ENCODE results near the gene KCNH2. TPM values are rescaled to one million over a fixed set of nuclear protein-coding genes. Genes with fewer than 3 reads are reported as not detected.

Gene KCNH2
- total RNA-seq, 1 experiment from 2014 or later: 16.2 TPM

GRCh38 chr7:150902078-150903033 lies 75.8 kb downstream of the KCNH2 start:
- CTCF ChIA-PET: interaction anchor here (0.6 to 2.6 kb wide), 9 partner anchors 9 to 110 kb away, joined by 3 to 13 read pairs (median 4); no protein-coding TSS in a partner anchor
- ATAC-seq: no peak
- peaks cover 62% of the 10 kb centered on the region for H3K27me3 Mint-ChIP-seq (ENCODE audit: low read depth)

DNA sequence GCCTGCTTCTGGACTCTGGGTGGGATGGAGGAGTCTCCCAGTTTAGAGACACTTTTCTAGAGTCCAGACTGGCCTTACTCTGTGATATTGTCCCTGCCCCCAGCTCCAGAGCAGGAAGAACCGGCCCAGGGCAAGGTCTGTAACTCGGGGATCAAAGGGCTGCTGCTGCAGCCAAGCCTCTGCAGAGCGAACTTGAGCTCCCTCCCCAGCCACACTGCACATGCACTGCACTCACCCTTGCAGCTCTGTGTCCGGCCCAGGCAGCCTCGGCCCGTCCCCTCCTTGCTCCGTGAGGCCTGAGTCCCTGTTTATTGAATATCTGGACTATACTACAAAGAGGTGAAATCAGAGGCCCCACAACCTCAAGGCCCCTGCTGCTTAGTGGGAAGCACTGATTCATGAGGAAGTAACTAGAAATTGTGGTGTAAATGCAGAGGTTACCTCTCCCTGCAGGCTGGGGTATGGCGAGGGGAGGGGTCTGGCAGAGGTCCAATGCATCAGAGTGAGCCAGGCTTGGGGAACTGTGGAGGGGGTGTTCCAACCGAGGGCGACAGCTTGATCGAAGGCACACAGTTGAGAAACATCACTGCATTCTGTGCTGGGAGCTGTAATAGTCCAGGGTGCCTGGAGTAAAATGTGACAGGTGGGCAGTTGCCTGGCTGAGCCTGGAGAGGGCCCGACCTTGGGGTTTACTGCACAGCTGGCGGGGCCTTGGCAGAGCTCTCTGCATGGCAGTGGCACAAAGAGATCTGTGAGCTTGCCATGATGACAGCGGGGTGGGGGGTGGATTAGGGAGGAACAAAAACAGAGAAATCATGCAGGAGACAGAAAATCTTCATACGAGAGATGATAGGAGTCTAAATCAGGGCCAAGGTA lies 76.7 kb downstream of the KCNH2 start:
- no peaks in the 10 kb centered on the region for H3K36me3 Mint-ChIP-seq
- CTCF ChIA-PET: interaction anchor here (0.6 to 2.6 kb wide), 12 partner anchors 10 to 147 kb away, joined by 3 to 13 read pairs (median 4); no protein-coding TSS in a partner anchor
- H3K4me1 Mint-ChIP-seq: peaks cover 37% of the 10 kb centered on the region
- H3K27me3 Mint-ChIP-seq (ENCODE audit: low read depth): peaks cover 61% of the 10 kb centered on the region
- no peak overlapping the region for H3K27ac Mint-ChIP-seq
- POLR2A ChIA-PET: no interaction called here
- no peaks in the 10 kb centered on the region for H3K9me3 Mint-ChIP-seq
- peak; percentile 51 for ATAC-seq
- no peak for TF ChIP-seq AFF4 (CRISPR knock-in tag; IDR thresholded peaks at IDR 0.05; ENCODE audit: borderline replicate concordance)
- no peak for TF ChIP-seq CTCF (IDR thresholded peaks at IDR 0.05)
- TF ChIP-seq SP1 (CRISPR knock-in tag; conservative IDR thresholded peaks at IDR 0.05): no peak
- TF ChIP-seq ATF1 (CRISPR knock-in tag; IDR thresholded peaks at IDR 0.05): no peak
- DNase-seq (ENCODE audit: low spot score): no peak
- H3K4me3 Mint-ChIP-seq: no peak overlapping the region

More at GRCh38 chr7:150902078-150903033, 75.8 kb downstream of the KCNH2 start:
- H3K4me1 Mint-ChIP-seq: peaks cover 33% of the 10 kb centered on the region
- no peaks in the 10 kb centered on the region for H3K36me3 Mint-ChIP-seq
- no peaks in the 10 kb centered on the region for H3K9me3 Mint-ChIP-seq
- TF ChIP-seq NFYB (CRISPR knock-in tag; conservative IDR thresholded peaks at IDR 0.05; ENCODE audit: low read depth) (no peak), MYBL2 (CRISPR knock-in tag; IDR thresholded peaks at IDR 0.05) (no peak), SMAD4 (CRISPR knock-in tag; IDR thresholded peaks at IDR 0.05) (no peak), NFATC4 (CRISPR knock-in tag; IDR thresholded peaks at IDR 0.05) (no peak), ERG (CRISPR knock-in tag; IDR thresholded peaks at IDR 0.05) (no peak), JUN (CRISPR knock-in tag; IDR thresholded peaks at IDR 0.05) (no peak), ZNF396 (CRISPR knock-in tag; IDR thresholded peaks at IDR 0.05; ENCODE audit: borderline replicate concordance) (no peak), ZNF671 (CRISPR knock-in tag; IDR thresholded peaks at IDR 0.05) (no peak)
- H3K27ac Mint-ChIP-seq: no peak overlapping the region
- POLR2A ChIA-PET: no interaction called here
- DNase-seq (ENCODE audit: low spot score): no peak
- H3K4me3 Mint-ChIP-seq: no peak overlapping the region

DNA sequence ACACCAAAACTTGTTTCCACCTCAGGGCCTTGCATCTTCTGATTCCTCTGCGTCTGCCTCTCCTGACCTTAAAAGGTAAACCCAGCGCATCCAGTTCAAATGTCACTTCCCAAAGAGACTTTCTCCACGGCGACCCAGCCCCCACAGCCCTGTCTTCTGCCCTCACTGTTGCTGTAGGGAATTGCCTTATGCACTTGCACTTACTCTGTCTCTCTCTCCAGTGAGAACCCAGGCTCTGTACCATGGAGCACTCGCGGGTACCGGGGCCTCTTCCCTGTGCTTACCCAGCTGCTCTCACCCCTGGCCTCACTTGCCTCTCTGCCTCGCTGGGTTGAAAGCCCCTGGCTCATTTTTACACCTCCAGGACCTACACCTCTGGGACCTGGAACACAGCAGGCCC lies 77.4 kb downstream of the KCNH2 start:
- no peaks in the 10 kb centered on the region for H3K36me3 Mint-ChIP-seq
- DNase-seq (ENCODE audit: low spot score) (no peak), ATAC-seq (no peak)
- no peak overlapping the region for H3K27ac Mint-ChIP-seq
- CTCF ChIA-PET: interaction anchor here (0.7 to 2.6 kb wide), 7 partner anchors 10 to 147 kb away, joined by 3 to 13 read pairs (median 5); no protein-coding TSS in a partner anchor
- peaks cover 37% of the 10 kb centered on the region for H3K4me1 Mint-ChIP-seq
- H3K27me3 Mint-ChIP-seq (ENCODE audit: low read depth): peaks cover 58% of the 10 kb centered on the region
- no peaks in the 10 kb centered on the region for H3K9me3 Mint-ChIP-seq
- POLR2A ChIA-PET: no interaction called here
- no peak overlapping the region for H3K4me3 Mint-ChIP-seq
- TF ChIP-seq, protein P1, sequence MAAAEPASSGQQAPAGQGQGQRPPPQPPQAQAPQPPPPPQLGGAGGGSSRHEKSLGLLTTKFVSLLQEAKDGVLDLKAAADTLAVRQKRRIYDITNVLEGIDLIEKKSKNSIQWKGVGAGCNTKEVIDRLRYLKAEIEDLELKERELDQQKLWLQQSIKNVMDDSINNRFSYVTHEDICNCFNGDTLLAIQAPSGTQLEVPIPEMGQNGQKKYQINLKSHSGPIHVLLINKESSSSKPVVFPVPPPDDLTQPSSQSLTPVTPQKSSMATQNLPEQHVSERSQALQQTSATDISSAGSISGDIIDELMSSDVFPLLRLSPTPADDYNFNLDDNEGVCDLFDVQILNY (CRISPR knock-in tag; IDR thresholded peaks at IDR 0.05): no peak
- TF ChIP-seq, protein P2, sequence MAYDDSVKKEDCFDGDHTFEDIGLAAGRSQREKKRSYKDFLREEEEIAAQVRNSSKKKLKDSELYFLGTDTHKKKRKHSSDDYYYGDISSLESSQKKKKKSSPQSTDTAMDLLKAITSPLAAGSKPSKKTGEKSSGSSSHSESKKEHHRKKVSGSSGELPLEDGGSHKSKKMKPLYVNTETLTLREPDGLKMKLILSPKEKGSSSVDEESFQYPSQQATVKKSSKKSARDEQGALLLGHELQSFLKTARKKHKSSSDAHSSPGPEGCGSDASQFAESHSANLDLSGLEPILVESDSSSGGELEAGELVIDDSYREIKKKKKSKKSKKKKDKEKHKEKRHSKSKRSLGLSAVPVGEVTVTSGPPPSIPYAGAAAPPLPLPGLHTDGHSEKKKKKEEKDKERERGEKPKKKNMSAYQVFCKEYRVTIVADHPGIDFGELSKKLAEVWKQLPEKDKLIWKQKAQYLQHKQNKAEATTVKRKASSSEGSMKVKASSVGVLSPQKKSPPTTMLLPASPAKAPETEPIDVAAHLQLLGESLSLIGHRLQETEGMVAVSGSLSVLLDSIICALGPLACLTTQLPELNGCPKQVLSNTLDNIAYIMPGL (CRISPR knock-in tag; IDR thresholded peaks at IDR 0.05): no peak
- no peak for TF ChIP-seq NR1H2 (CRISPR knock-in tag; IDR thresholded peaks at IDR 0.05)
- no peak for TF ChIP-seq NR2C2 (CRISPR knock-in tag; IDR thresholded peaks at IDR 0.05)
- no peak for TF ChIP-seq ZNF138 (CRISPR knock-in tag; conservative IDR thresholded peaks at IDR 0.05)
- TF ChIP-seq SMAD4 (CRISPR knock-in tag; IDR thresholded peaks at IDR 0.05): no peak

All from WTC11 (cell line).